ENCODE data around the gene NHLRC3. TPM values are rescaled to one million over a fixed set of nuclear protein-coding genes. Genes with fewer than 3 reads are reported as not detected.

The NHLRC3 gene, protein sequence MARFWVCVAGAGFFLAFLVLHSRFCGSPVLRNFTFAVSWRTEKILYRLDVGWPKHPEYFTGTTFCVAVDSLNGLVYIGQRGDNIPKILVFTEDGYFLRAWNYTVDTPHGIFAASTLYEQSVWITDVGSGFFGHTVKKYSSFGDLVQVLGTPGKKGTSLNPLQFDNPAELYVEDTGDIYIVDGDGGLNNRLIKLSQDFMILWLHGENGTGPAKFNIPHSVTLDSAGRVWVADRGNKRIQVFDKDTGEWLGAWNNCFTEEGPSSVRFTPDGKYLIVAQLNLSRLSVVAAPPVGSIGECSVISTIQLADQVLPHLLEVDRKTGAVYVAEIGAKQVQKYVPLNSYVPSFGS
- total RNA-seq = 4.5 and 8.0 TPM in 2 replicates

DNA sequence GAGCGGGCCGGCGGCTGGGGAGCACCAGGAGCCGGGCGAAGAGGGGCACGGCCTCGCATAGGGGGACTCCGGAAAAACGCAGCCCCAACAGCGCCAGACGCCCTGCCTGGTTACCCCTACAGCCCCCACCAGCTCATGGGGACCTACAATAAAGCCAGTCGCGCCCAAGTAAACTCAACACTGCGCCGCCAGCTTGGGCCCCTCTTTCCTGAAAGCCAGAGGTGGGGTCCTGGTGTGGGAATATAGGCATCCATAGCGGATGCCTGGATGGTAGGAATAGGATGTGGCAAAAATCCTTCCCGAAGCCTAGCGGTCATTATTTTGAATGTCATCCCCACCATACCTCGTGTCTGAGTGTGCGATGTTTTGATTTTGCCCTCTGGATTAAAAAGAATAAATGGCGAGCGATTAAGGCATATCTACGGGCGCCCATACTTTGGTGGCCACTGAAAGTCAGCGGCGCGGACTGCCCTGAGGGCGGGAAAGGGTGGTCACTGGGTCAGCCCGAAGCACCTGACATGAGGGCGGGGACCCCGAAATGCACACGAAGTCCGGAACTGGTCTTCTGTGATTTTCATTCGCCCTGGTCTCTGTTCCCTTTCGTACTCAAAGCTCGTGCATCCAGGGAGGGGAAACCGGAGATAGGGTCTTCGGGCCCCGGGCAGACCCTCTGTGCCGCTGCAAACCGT is at the start of gene NHLRC3, which contains the start of gene PROSER1:
NHLRC3 (plus strand) TSS at position 577 of the 689 bp plus-strand sequence. CDS start 184 bp downstream, outside the sequence.
PROSER1 (minus strand) TSS at position 210 of the 689 bp plus-strand sequence. CDS start 847 bp downstream, outside the sequence.

GRCh38 chr13:38990693-38991092 is 47.6 kb upstream of the NHLRC3 start, which contains the start of gene STOML3:
TSS of gene STOML3 (minus strand) at chr13:38990831. CDS start at chr13:38990721, 110 bp downstream.

Other genes with a start within 250 kb of the NHLRC3 start
- not detected in 2 replicates for gene STOML3, start 47.6 kb upstream of the NHLRC3 start, total RNA-seq
- 4.3 and 5.4 TPM in 2 replicates for gene PROSER1, start 367 bp upstream of the NHLRC3 start, total RNA-seq